GM12891 (cell line): ENCODE measurements around the gene EPM2AIP1.

Experiments
- POLR2A ChIP-seq: IDR thresholded peaks from 2 replicates; pipeline ENCODE4 v1.6.1; 2011; ENCODE audit warnings: low read depth, low read length, control low read depth
- POLR2AphosphoS5 ChIP-seq: IDR thresholded peaks from 2 replicates; pipeline ENCODE4 v1.6.1; 2011; ENCODE audit warnings: low read depth, low read length, control low read depth
- SPI1 ChIP-seq: IDR thresholded peaks from 2 replicates; pipeline ENCODE4 v1.6.1; 2011; ENCODE audit warnings: low read depth, low read length, control low read depth
- TAF1 ChIP-seq: IDR thresholded peaks from 2 replicates; pipeline ENCODE4 v1.6.1; 2011; ENCODE audit warnings: low read depth, low read length, control low read depth

DNA sequence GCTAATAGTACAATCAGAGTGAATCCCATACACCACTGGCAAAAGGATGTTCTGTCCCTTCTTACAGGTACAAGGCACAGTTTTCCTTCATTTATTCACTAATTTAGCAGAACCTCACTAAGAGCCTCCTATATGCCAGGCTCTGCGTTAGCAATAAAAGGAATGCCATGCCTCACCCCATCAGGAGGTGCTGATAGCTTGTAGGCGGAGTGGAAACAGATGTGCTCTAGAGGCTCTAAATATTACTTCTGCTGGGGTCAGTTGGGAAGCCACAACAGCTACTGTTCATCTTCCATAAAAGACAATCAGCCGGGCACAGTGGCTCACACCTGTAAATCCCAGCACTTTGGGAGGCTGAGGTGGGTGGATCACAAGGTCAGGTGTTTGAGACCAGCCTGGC lies 24.8 kb upstream of the EPM2AIP1 start:
- TF ChIP-seq POLR2AphosphoS5, result no peak
- TF ChIP-seq POLR2A, result no peak
- no peak for TF ChIP-seq TAF1
- TF ChIP-seq SPI1, result no peak
